GM23248 (cell line): ENCODE measurements around the gene OR13C8.
"Not testable (repeated sequence)": the region's sequence is repeated elsewhere in the genome, so short reads cannot be mapped to it uniquely, and the experiment has no call there.

Experiments
- EZH2 ChIP-seq: fragments of 200-600 bp; sonication (generic); IDR thresholded peaks from 2 replicates; pipeline ENCODE4 v1.6.1; 2018; ENCODE audit warnings: antibody characterized with exemption, mild to moderate bottlenecking; ENCODE audit not compliant: insufficient read depth, poor library complexity, severe bottlenecking
- EZH2phosphoT487 ChIP-seq: fragments of 200-600 bp; sonication (generic); IDR thresholded peaks from 2 replicates; pipeline ENCODE4 v1.6.1; 2018; ENCODE audit warnings: antibody characterized with exemption, moderate library complexity, mild to moderate bottlenecking, low read depth; ENCODE audit not compliant: insufficient read depth

- TF ChIP-seq EZH2, EZH2phosphoT487: not testable (repeated sequence)
Observed at GRCh38 chr9:104599313-104599712, 30.3 kb downstream of the OR13C8 start, which contains the start of gene OR13C5.
